Uterus (tissue), 2 donors: ENCODE data around the gene CDH12.

Experiments used
- CTCF ChIP-seq, 4 experiments: fragments of 200-600 bp in 2 of 4; fragments of 450-650 bp in 2 of 4; sonication (generic) in 2 of 4; IDR thresholded peaks; one replicate each; pipeline ENCODE4 v1.5.1; 2016 to 2019; ENCODE audit warnings: antibody characterized with exemption in 4 of 4, mild to moderate bottlenecking in 2 of 4, moderate library complexity in 1 of 4
- POLR2A ChIP-seq, 2 donors: fragments of 450-650 bp; IDR thresholded peaks; one replicate each; pipeline ENCODE4 v1.6.1; 2016; ENCODE audit warnings: antibody characterized with exemption in 2 of 2, mild to moderate bottlenecking in 1 of 2, moderate library complexity in 1 of 2

GRCh38 chr5:22699319-22699718 lies 153.8 kb downstream of the CDH12 start:
- no peak for TF ChIP-seq CTCF (IDR thresholded peaks at IDR 0.05)
- TF ChIP-seq POLR2A (IDR thresholded peaks at IDR 0.05): no peak
